ENCODE data around the gene BRMS1L.
A peak's percentile ranks its signal among the peaks of the same experiment; 100 is the strongest.
"Not testable (repeated sequence)": the region's sequence is repeated elsewhere in the genome, so short reads cannot be mapped to it uniquely, and the experiment has no call there.

Gene BRMS1L

DNA sequence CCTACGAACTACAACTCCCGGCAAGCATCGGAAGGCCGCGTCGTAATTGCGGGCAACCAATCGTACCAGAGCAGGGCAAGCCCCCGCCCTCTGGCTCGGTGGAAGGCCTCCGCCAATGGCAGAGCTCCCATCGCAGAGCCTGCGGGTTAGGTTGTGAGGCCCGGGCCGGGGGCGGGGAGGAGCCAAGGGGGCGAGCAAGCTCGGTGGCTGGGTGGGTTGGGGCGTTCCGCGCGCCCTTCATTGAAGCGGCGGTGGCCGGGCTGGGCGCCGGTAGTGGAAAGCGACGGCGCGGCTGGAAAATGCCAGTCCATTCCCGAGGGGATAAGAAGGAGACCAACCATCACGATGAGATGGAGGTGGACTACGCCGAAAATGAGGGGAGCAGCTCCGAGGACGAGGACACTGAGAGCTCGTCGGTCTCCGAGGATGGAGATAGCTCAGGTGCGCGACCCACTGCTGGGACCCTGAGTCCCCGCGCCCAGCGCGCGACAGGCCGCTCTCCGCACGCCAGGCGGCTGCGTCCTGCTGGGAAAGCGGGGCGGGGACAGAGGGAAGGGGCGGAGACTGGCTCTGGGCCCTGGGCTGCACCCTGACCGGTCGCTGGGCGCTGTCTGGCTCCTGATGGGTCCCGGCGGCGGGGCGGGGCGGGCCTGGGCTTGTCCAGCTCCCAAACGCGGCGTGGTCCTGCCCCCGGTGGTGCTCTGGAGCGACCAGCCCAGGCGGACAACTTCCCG lies at the start of gene BRMS1L:
TSS of gene BRMS1L (plus strand) at position 121 of the 734 bp plus-strand sequence. CDS start at position 300, 179 bp downstream.
- DNase-seq: peak; percentile 97

DNA sequence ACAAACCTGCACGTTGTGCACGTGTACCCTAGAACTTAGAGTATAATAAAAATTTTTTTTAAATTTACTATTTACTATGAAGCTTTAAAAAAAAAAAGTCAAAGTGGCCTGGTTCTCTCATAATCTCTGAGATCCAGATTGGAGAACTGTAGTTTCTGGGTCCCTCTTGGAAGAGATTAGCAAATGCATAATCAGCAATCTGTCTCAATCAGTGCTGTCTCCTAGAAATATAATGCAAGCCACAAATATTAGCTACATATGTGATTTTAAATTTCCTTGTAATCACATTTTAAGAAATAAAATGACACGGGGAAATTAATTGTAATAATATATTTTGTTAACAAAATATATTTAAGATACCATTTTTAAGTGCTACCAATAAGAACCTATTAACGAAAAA lies 49.3 kb upstream of the BRMS1L start:
- DNase-seq: no peak

DNA sequence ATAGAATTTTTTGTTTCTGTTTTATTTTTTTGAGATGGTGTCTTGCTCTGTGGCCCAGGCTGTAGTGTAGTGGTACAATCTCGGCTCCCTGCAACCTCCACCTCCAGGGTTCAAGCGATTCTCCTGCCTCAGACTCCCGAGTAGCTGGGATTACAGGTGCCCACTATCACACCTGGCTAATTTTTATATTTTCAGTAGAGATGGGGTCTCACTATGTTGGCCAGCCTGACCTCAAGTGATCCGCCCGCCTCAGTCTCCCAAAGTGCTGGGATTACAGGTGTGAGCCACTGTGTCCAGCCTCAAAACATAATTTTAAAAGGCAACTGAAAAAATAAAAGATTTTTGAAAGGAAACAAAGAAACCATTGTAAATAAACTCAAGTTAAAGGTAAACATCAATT lies 48.6 kb upstream of the BRMS1L start:
- DNase-seq: not testable (repeated sequence)

GRCh38 chr14:35779368-35779767 lies 46.8 kb upstream of the BRMS1L start:
- no peak for DNase-seq

DNA sequence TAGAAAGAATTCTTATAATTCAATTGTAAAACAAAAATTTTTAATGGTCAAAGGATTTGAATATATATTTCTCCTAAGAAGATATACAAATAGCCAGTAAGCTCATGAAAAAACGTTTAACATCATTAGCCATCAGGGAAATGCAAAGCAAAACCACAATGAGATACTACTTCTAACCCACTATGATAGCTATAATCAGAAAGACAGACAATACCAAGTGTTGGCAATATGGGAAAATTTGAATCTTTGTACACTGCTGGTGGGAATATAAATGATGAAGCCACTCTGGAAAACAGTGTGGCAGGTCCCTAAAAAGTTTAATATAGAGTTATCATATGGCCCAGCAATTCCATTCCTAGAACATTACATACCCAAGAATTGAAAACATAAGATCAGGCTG lies 42.4 kb upstream of the BRMS1L start:
- DNase-seq: no peak

GRCh38 chr14:35786856-35787255 lies 39.3 kb upstream of the BRMS1L start:
- no peak for DNase-seq

DNA sequence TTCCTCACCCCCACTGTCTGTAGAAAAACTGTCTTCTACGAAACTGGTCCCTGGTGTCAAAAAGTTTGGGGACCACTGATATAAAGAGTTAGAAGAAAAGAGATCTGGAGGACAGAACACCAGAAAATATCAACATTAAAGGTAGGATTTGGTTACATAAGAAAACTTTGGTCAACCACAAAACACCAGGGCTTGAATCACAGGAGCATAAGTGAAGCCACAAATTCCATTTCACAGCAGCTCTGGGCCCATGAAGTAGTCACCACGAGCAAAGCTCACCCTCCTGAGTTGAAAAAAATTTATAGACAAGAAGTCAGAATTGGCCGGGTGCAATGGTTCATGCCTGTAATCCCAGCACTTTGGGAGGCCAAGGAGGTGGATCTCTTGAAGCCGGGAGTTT lies 36.5 kb upstream of the BRMS1L start:
- DNase-seq: no peak

GRCh38 chr14:35797796-35798195 lies 28.3 kb upstream of the BRMS1L start:
- DNase-seq: no peak

DNA sequence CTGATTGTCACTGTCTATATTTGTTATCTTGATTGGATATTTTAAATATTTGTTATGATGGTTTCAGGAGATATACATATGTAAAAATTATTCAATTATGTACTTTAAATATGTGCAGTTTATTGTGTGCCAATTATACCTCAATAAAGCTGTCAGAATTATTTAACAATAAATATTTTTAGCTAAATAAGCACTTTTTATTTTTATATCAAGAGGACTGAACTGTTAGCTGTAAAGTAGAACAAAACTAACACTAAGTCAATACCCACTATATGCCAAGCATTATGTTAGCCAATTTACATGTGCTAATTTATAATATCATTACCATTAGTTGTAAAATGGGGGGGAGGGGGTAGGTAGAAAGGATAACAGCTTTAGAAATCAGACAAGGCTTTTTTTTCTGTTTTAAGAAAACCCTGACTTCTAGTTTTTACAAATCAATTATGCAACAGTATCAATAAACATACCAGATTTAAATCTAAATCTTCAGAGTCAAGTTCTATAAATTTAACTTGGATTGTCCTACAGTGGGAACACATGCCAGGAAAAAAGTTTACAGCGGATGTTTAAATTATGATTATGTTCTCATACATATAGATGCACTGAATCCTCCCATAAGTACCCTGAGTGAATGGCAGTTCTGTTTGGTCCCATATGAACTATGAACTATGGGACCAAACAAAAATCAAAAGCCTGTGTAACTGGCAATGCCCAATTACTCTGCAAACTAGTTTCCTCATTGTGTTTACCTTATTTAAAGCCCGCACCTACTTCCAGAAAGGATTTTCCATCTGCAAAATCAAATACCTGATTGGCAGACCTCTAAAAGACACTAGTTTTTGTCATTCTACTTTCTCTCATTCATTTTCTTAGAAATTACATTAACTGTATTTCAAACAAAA lies 19.9 kb upstream of the BRMS1L start:
- no peak for DNase-seq

GRCh38 chr14:35807131-35807961 lies 18.8 kb upstream of the BRMS1L start:
- DNase-seq: no peak

- peak; percentile 43 for DNase-seq
These were observed 18.0 kb upstream of the BRMS1L start for GRCh38 chr14:35808076-35808637.

- peak; percentile 97 for DNase-seq
These were observed 17.2 kb upstream of the BRMS1L start, which contains the start of gene RALGAPA1 for GRCh38 chr14:35808638-35809563. Gene RALGAPA1 (minus strand): TSS chr14:35809295. CDS start chr14:35808835, 460 bp downstream.

DNA sequence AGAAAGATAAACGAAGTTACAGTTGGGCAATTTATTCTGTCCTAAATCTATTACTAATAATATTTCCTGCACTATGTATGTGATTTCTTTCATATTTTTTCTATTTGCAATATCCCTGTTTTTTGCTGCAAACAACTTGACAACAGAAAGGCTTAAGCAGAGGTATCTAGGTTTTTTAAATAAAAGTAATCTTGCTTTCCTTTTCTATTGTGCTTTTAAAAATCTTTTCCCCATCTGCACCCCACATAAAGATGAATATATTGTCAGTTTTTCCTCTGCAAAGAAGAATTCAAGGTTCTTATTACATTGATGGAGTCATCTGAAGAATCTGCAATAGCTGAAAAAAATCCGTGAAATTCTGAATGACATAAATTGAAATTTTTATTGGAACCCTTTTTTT lies 16.5 kb upstream of the BRMS1L start:
- DNase-seq: no peak

DNA sequence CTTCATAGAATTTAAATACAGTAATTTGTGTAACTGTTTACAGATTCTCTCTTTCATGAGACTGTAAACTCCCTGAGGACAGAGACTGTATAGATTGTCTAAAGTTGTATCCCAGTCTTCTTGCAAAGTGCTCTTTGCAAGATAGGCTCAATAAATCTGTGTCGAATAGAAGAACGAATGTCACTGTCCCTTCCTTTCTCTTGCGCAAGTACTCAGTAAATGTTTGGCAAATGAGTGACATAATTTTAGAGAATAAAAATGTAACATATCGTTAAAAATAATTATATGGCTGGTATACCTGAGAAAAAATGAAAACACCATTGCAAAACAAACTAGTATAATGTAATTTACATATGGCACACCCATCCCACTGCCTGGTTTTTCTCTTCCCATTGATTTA lies 15.2 kb upstream of the BRMS1L start:
- DNase-seq: no peak

- peak; percentile 84 for DNase-seq
These were observed 11.7 kb upstream of the BRMS1L start for GRCh38 chr14:35814371-35815005.

- peak; percentile 39 for DNase-seq
These were observed 7.6 kb upstream of the BRMS1L start for GRCh38 chr14:35818346-35819115.

DNA sequence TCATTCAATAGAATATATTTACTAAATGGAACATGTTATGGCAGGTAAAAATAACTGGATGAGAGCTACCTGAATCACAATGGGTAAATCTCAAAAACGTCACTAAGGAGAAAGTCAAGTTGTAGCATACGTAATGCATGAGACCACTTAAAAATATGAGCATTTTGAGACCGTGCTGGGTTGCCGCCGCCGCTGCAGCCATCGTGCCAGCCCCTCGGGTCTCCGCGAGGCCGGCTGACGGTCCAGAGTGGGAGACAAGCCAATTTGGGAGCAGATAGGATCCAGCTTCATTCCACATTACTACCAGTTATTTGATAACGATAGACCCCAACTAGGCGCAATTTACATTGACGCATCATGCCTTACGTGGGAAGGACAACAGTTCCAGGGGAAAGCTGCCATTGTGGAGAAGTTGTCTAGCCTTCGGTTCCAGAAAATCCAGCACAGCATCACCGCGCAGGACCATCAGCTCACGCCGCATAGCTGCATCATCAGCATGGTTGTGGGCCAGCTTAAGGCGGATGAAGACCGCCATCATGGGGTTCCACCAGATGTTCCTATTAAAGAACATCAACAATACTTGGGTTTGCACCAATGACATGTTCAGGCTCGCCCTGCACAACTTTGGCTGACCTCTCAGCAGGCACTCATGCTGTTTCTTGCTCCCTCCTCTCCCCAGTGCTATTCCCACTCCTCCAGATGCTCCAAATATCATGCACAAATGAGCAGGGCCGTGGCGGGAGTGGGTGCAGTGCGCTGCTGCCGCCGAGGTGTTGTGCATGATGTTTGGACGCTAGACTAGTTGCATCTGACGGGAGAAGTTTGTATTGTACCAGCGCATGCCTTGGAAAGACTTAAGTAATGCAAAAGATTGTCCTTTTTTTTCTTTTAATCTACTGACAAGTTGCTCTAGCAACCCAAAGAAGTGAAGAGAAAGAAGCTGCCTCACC lies 6.3 kb upstream of the BRMS1L start:
- DNase-seq: no peak

DNA sequence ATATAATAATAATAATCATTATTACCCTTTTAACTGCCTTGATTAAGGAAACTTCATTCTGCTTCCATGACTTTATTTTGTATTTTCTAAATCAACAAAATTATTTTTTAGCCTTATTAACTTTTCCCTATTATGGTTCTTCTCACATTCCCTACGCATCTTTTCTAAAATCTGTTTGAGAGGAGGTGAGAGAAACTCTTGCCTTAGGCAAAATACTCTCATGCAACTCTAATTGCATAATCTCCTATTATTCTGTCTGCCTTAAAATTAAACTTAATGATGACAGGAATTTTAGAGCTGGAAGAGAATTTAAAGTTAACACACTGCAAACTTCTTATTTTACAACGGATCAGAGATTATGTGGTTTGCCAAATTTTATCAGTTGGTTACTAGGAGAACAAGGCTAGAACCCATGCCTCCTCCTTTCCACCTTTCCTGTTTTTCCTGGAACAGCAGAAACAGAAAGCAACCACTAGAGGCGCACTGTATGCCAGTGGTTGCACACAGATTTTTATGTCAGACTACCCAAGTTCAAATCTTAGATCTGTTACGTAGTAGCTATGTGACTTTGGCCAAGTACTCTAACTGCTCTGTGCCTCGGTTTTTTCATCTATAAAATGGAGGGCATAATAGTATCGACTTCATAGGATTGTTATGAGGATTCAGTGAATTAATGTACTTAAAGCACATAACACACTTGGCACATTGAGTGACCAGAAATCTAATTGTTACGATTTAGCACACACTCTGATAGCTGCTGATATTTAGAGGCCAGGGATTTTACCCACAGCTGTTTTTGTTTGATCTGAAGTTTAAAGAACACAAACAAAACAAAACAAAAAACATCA lies 4.3 kb upstream of the BRMS1L start:
- DNase-seq: peak; percentile 43

Data from CD4-positive, alpha-beta T cell treated with Interleukin-21 for 1 hour (primary cell).